Right hindlimb (tissue), 1 donor: Measurements from ENCODE around the gene PARP11.
A peak's percentile ranks its signal among the peaks of the same experiment; 100 is the strongest.
"Not testable (repeated sequence)": the region's sequence is repeated elsewhere in the genome, so short reads cannot be mapped to it uniquely, and the experiment has no call there.

Experiments used
- DNase-seq: peaks from one replicate; pipeline ENCODE4 v3.0.0-alpha.2; 2018

The PARP11 gene

GRCh38 chr12:3882406-3882805, 9.2 kb upstream of the PARP11 start:
- DNase-seq = no peak

- no peak for DNase-seq
Observed at GRCh38 chr12:3881281-3881950, 8.2 kb upstream of the PARP11 start.

GRCh38 chr12:3879846-3880245, 6.6 kb upstream of the PARP11 start:
- DNase-seq = no peak

GRCh38 chr12:3871356-3871755, 1.8 kb downstream of the PARP11 start:
- no peak for DNase-seq

- DNase-seq = no peak
Observed at GRCh38 chr12:3869865-3870264, 3.3 kb downstream of the PARP11 start.

GRCh38 chr12:3869433-3869832, 3.8 kb downstream of the PARP11 start:
- DNase-seq = no peak

GRCh38 chr12:3863756-3864155, 9.4 kb downstream of the PARP11 start:
- no peak for DNase-seq

- no peak for DNase-seq
Observed at GRCh38 chr12:3842517-3842916, 30.7 kb downstream of the PARP11 start.

GRCh38 chr12:3841783-3842182, 31.4 kb downstream of the PARP11 start:
- no peak for DNase-seq

- not testable (repeated sequence) for DNase-seq
Observed at GRCh38 chr12:3840833-3841232, 32.4 kb downstream of the PARP11 start.

GRCh38 chr12:3839745-3840144, 33.5 kb downstream of the PARP11 start:
- not testable (repeated sequence) for DNase-seq

- peak; percentile 28 for DNase-seq
Observed at GRCh38 chr12:3838701-3839548, 34.3 kb downstream of the PARP11 start.

GRCh38 chr12:3838076-3838475, 35.1 kb downstream of the PARP11 start:
- DNase-seq = no peak

GRCh38 chr12:3837049-3837448, 36.1 kb downstream of the PARP11 start:
- no peak for DNase-seq

GRCh38 chr12:3836641-3837040, 36.6 kb downstream of the PARP11 start:
- no peak for DNase-seq

- DNase-seq = no peak
Observed at GRCh38 chr12:3835914-3836313, 37.3 kb downstream of the PARP11 start.

- DNase-seq = no peak
Observed at GRCh38 chr12:3834774-3835173, 38.4 kb downstream of the PARP11 start.

- DNase-seq = no peak
Observed at GRCh38 chr12:3833670-3834310, 39.4 kb downstream of the PARP11 start.

GRCh38 chr12:3832738-3833137, 40.5 kb downstream of the PARP11 start:
- no peak for DNase-seq

GRCh38 chr12:3828888-3829287, 44.3 kb downstream of the PARP11 start:
- no peak for DNase-seq

- DNase-seq = no peak
Observed at GRCh38 chr12:3827301-3828000, 45.7 kb downstream of the PARP11 start.

- no peak for DNase-seq
Observed at GRCh38 chr12:3821441-3821840, 51.8 kb downstream of the PARP11 start.

GRCh38 chr12:3820122-3820521, 53.1 kb downstream of the PARP11 start:
- no peak for DNase-seq
